Neural cell (in vitro differentiated cells): ENCODE results near the gene POLK. TPM values are rescaled to one million over a fixed set of nuclear protein-coding genes. Genes with fewer than 3 reads are reported as not detected.
A peak's percentile ranks its signal among the peaks of the same experiment; 100 is the strongest.

Experiments
- H2AFZ ChIP-seq: fragments of 200-600, 300-800 bp; sonication (generic), shearing (Covaris generic); 2 replicates; pipeline ENCODE4 v1.6.0; 2014; ENCODE audit warnings: low read depth, mild to moderate bottlenecking, antibody characterized with exemption, low read length, moderate library complexity
- H3F3A ChIP-seq: fragments of 200-600 bp; shearing (Covaris generic); 2 replicates; pipeline ENCODE4 v1.6.1; 2016; ENCODE audit warnings: mild to moderate bottlenecking, moderate library complexity, mixed read lengths, antibody characterized with exemption, low read length; ENCODE audit not compliant: insufficient read depth, poor library complexity, severe bottlenecking
- H3K27ac ChIP-seq: fragments of 200-600, 300-800 bp; sonication (generic), shearing (Covaris generic); 2 replicates; pipeline ENCODE4 v1.5.1; 2014; ENCODE audit warnings: mild to moderate bottlenecking, low read length, moderate library complexity
- H3K27me3 ChIP-seq: fragments of 300-800, 200-600 bp; sonication (generic), shearing (Covaris generic); 2 replicates; pipeline ENCODE4 v1.6.0; 2014; ENCODE audit warnings: mild to moderate bottlenecking, low read depth, low read length, moderate library complexity; ENCODE audit not compliant: insufficient read depth
- H3K36me3 ChIP-seq: fragments of 300-800, 200-600 bp; sonication (generic), shearing (Covaris generic); 2 replicates; pipeline ENCODE4 v1.5.1; 2014; ENCODE audit warnings: mild to moderate bottlenecking, antibody characterized with exemption, low read length, moderate library complexity; ENCODE audit not compliant: insufficient read depth
- H3K4me2 ChIP-seq: fragments of 300-800, 200-600 bp; sonication (generic), shearing (Covaris generic); 2 replicates; pipeline ENCODE4 v1.6.0; 2014; ENCODE audit warnings: mild to moderate bottlenecking, low read length
- H3K4me3 ChIP-seq: fragments of 300-800, 200-600 bp; sonication (generic), shearing (Covaris generic); 2 replicates; pipeline ENCODE4 v1.5.1; 2014; ENCODE audit warnings: mild to moderate bottlenecking, low read length, moderate library complexity
- H3K79me2 ChIP-seq: fragments of 200-600 bp; shearing (Covaris generic); replicated peaks from 2 replicates; pipeline ENCODE4 v1.6.0; 2014; ENCODE audit warnings: mild to moderate bottlenecking, low read length, moderate library complexity; ENCODE audit not compliant: insufficient read depth
- H3K9ac ChIP-seq: fragments of 300-800, 200-600 bp; sonication (generic), shearing (Covaris generic); 2 replicates; pipeline ENCODE4 v1.6.1; 2016; ENCODE audit warnings: mild to moderate bottlenecking, low read length, mixed read lengths
- H3K9me2 ChIP-seq: fragments of 200-600 bp; shearing (Covaris generic); 2 replicates; pipeline ENCODE4 v1.6.1; 2016; ENCODE audit warnings: mild to moderate bottlenecking, low read length, mixed read lengths; ENCODE audit not compliant: insufficient read depth
- H3K9me3 ChIP-seq: fragments of 200-600, 300-800 bp; sonication (generic), shearing (Covaris generic); 2 replicates; pipeline ENCODE4 v1.6.1; 2016; ENCODE audit warnings: mild to moderate bottlenecking, mixed run types, low read length, moderate library complexity, mixed read lengths
- H4K20me1 ChIP-seq: fragments of 200-600 bp; shearing (Covaris generic); 2 replicates; pipeline ENCODE4 v1.6.1; 2016; ENCODE audit warnings: mild to moderate bottlenecking, mixed run types; ENCODE audit not compliant: insufficient read depth
- CTCF ChIP-seq: fragments of 450-650 bp; IDR thresholded peaks from 2 replicates; pipeline ENCODE4 v1.5.1; 2014; ENCODE audit warnings: antibody characterized with exemption, mild to moderate bottlenecking, moderate library complexity; ENCODE audit not compliant: poor library complexity, severe bottlenecking
- EP300 ChIP-seq: fragments of 450-650 bp; conservative IDR thresholded peaks from 2 replicates; pipeline ENCODE4 v1.6.1; 2014; ENCODE audit warnings: antibody characterized with exemption, mild to moderate bottlenecking, moderate library complexity; ENCODE audit not compliant: poor library complexity, severe bottlenecking
- EZH2 ChIP-seq: fragments of 200-600, 300-800 bp; shearing (Covaris generic), sonication (generic); IDR thresholded peaks from 2 replicates; pipeline ENCODE4 v1.6.1; 2014; ENCODE audit warnings: antibody characterized with exemption, low read length, borderline replicate concordance, mild to moderate bottlenecking; ENCODE audit not compliant: insufficient read depth, poor library complexity, severe bottlenecking
- MXI1 ChIP-seq: fragments of 450-650 bp; conservative IDR thresholded peaks from 2 replicates; pipeline ENCODE4 v1.6.1; 2014; ENCODE audit warnings: antibody characterized with exemption, mild to moderate bottlenecking; ENCODE audit not compliant: poor library complexity, severe bottlenecking
- POLR2AphosphoS5 ChIP-seq: IDR thresholded peaks from 2 replicates; pipeline ENCODE4 v1.6.1; 2012
- RAD21 ChIP-seq: fragments of 450-650 bp; conservative IDR thresholded peaks from 2 replicates; pipeline ENCODE4 v1.6.1; 2014; ENCODE audit warnings: antibody characterized with exemption, mild to moderate bottlenecking, moderate library complexity
- REST ChIP-seq: IDR thresholded peaks from 2 replicates; pipeline ENCODE4 v1.6.1; 2012; ENCODE audit warnings: borderline replicate concordance
- SMC3 ChIP-seq: fragments of 450-650 bp; conservative IDR thresholded peaks from 2 replicates; pipeline ENCODE4 v1.6.1; 2014; ENCODE audit warnings: antibody characterized with exemption, mild to moderate bottlenecking, moderate library complexity; ENCODE audit not compliant: poor library complexity
- TAF1 ChIP-seq: IDR thresholded peaks from 2 replicates; pipeline ENCODE4 v1.6.1; 2012; ENCODE audit warnings: low read depth
- polyA plus RNA-seq: library from polyadenylated mRNA; depleted of rRNA; stranded (reverse); fragments of >200 nt; gene quantifications from 2 replicates; pipeline ENCODE4 v1.2.3, GENCODE V29; 2014

POLK gene
- polyA plus RNA-seq, 1 donor from 2014 or later = 36.4 TPM

GRCh38 chr5:75509956-75510355, 1.7 kb upstream of the POLK start:
- Histone ChIP-seq H4K20me1 (no peaks in the 10 kb centered on the region), H2AFZ (no peak overlapping the region), H3F3A (peaks cover 5% of the 10 kb centered on the region), H3K27ac (no peak overlapping the region), H3K4me3 (peak overlapping the region; percentile 87), H3K27me3 (no peaks in the 10 kb centered on the region), H3K9me3 (no peaks in the 10 kb centered on the region), H3K79me2 (peaks cover 76% of the 10 kb centered on the region), H3K36me3 (no peaks in the 10 kb centered on the region), H3K9ac (peak overlapping the region; percentile 94), H3K4me2 (peak overlapping the region; percentile 81), H3K9me2 (no peaks in the 10 kb centered on the region)
- no peak for TF ChIP-seq REST
- no peak for TF ChIP-seq EP300
- TF ChIP-seq CTCF = no peak
- no peak for TF ChIP-seq POLR2AphosphoS5
- no peak for TF ChIP-seq EZH2
- TF ChIP-seq MXI1 = no peak
- no peak for TF ChIP-seq SMC3
- TF ChIP-seq RAD21 = no peak

- Histone ChIP-seq H3K36me3 (no peaks in the 10 kb centered on the region), H3F3A (peaks cover 5% of the 10 kb centered on the region), H4K20me1 (no peaks in the 10 kb centered on the region), H3K9me2 (no peaks in the 10 kb centered on the region), H3K4me2 (peak overlapping the region; percentile 81), H3K4me3 (peak overlapping the region; percentile 87), H3K27ac (peak overlapping the region; percentile 96), H3K27me3 (no peaks in the 10 kb centered on the region), H3K79me2 (peaks cover 81% of the 10 kb centered on the region), H3K9ac (peak overlapping the region; percentile 94), H3K9me3 (no peaks in the 10 kb centered on the region), H2AFZ (peak overlapping the region; percentile 88)
- TF ChIP-seq EZH2 (no peak), SMC3 (no peak), TAF1 (no peak), CTCF (no peak), EP300 (no peak), MXI1 (no peak), POLR2AphosphoS5 (no peak), RAD21 (no peak), REST (no peak)
Observed at GRCh38 chr5:75510417-75510835, 1.3 kb upstream of the POLK start.
